ENCODE results near the gene NT5E. TPM values are rescaled to one million over a fixed set of nuclear protein-coding genes. Genes with fewer than 3 reads are reported as not detected.

NT5E gene
- polyA plus RNA-seq, 1 of the 3 experiments (the other 2 are of a cell fraction): 443 TPM

GRCh38 chr6:85498596-85499258 is 48.8 kb downstream of the NT5E start:
- ChIA-PET CTCF (interaction anchor here (0.9 to 2.3 kb wide), 3 partner anchors 9 to 16 kb away, joined by 3 to 14 read pairs (median 3); no protein-coding TSS in a partner anchor), POLR2A (no interaction called here)
- 65% methylated on average over 2 of the region's 2 CpGs for WGBS (ENCODE audit: low lambda C conversion rate)
- Histone ChIP-seq H3K4me2 (no peak overlapping the region), H4K20me1 (ENCODE audit: insufficient read depth) (no peaks in the 10 kb centered on the region), H3K9me2 (no peaks in the 10 kb centered on the region), H3K79me2 (ENCODE audit: insufficient read depth) (no peaks in the 10 kb centered on the region), H3F3A (replicated peaks; ENCODE audit: insufficient read depth) (peaks cover 62% of the 10 kb centered on the region), H2AFZ (ENCODE audit: low read depth) (no peak overlapping the region), H3K4me3 (ENCODE audit: low read depth in 2 of 2, low read length in 1 of 2) (no peak overlapping the region), H3K36me3 (replicated peaks in 1 of 2; ENCODE audit: control insufficient read depth in 1 of 2, insufficient read depth in 2 of 2, low read length in 1 of 2) (peaks cover 21 to 53% of the 10 kb centered on the region in 2 experiments), H3K27ac (ENCODE audit: low read depth in 2 of 2, low read length in 1 of 2) (no peak overlapping the region), H3K27me3 (ENCODE audit: insufficient read depth) (no peaks in the 10 kb centered on the region), H3K9ac (no peak overlapping the region), H3K4me1 (ENCODE audit: control insufficient read depth in 1 of 2, insufficient read depth in 2 of 2, low read depth in 1 of 2, low read length in 1 of 2) (no peaks in the 10 kb centered on the region), H3K9me3 (no peaks in the 10 kb centered on the region)
- TF ChIP-seq NFIC (IDR thresholded peaks at IDR 0.05; ENCODE audit: borderline replicate concordance): peak; percentile 80
- TF ChIP-seq, protein P1, sequence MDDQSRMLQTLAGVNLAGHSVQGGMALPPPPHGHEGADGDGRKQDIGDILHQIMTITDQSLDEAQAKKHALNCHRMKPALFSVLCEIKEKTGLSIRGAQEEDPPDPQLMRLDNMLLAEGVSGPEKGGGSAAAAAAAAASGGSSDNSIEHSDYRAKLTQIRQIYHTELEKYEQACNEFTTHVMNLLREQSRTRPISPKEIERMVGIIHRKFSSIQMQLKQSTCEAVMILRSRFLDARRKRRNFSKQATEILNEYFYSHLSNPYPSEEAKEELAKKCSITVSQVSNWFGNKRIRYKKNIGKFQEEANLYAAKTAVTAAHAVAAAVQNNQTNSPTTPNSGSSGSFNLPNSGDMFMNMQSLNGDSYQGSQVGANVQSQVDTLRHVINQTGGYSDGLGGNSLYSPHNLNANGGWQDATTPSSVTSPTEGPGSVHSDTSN (IDR thresholded peaks at IDR 0.05): no peak
- DNase-seq: no peak

- Histone ChIP-seq H3F3A (replicated peaks; ENCODE audit: insufficient read depth) (peaks cover 15% of the 10 kb centered on the region), H3K27me3 (ENCODE audit: insufficient read depth) (no peaks in the 10 kb centered on the region), H2AFZ (ENCODE audit: low read depth) (no peak overlapping the region), H3K79me2 (ENCODE audit: insufficient read depth) (no peaks in the 10 kb centered on the region), H3K36me3 (replicated peaks in 1 of 2; ENCODE audit: control insufficient read depth in 1 of 2, insufficient read depth in 2 of 2, low read length in 1 of 2) (peaks cover 54 to 72% of the 10 kb centered on the region in 2 experiments), H3K9me3 (no peaks in the 10 kb centered on the region; the same call in 1 of the 2 replicates), H3K9ac (no peak overlapping the region), H3K4me2 (no peak overlapping the region), H3K4me3 (ENCODE audit: low read depth in 2 of 2, low read length in 1 of 2) (no peak overlapping the region), H4K20me1 (ENCODE audit: insufficient read depth) (no peaks in the 10 kb centered on the region), H3K4me1 (ENCODE audit: control insufficient read depth in 1 of 2, insufficient read depth in 2 of 2, low read depth in 1 of 2, low read length in 1 of 2) (no peaks in the 10 kb centered on the region), H3K9me2 (no peaks in the 10 kb centered on the region), H3K27ac (ENCODE audit: low read depth in 2 of 2, low read length in 1 of 2) (no peak overlapping the region)
- POLR2A ChIA-PET: no interaction called here
- CTCF ChIA-PET: interaction anchor here (1.1 to 4.3 kb wide), 5 partner anchors 12 to 152 kb away, joined by 3 to 13 read pairs (median 3); no protein-coding TSS in a partner anchor
- WGBS (ENCODE audit: low lambda C conversion rate): 98% methylated on average over 8 of the region's 8 CpGs
- no peak for TF ChIP-seq RAD21 (IDR thresholded peaks at IDR 0.05; ENCODE audit: low read length)
- TF ChIP-seq MEF2A (IDR thresholded peaks at IDR 0.05; ENCODE audit: borderline replicate concordance, low read depth): no peak
- no peak for TF ChIP-seq JUND (IDR thresholded peaks at IDR 0.05)
- TF ChIP-seq TAF1 (IDR thresholded peaks at IDR 0.05; ENCODE audit: borderline replicate concordance, low read depth, low read length): no peak
- no peak for TF ChIP-seq TCF12 (IDR thresholded peaks at IDR 0.05)
- no peak for TF ChIP-seq USF1 (IDR thresholded peaks at IDR 0.05; ENCODE audit: borderline replicate concordance, low read depth)
- TF ChIP-seq USF2 (IDR thresholded peaks at IDR 0.05; ENCODE audit: borderline replicate concordance, low read depth, low read length): no peak
- no peak for TF ChIP-seq NRF1 (IDR thresholded peaks at IDR 0.05; ENCODE audit: low read depth, low read length)
- no peak for TF ChIP-seq RXRA (IDR thresholded peaks at IDR 0.05; ENCODE audit: borderline replicate concordance, low read depth)
- TF ChIP-seq CHD2 (IDR thresholded peaks at IDR 0.05; ENCODE audit: low read length, partially characterized antibody): no peak
- no peak for TF ChIP-seq NFIC (IDR thresholded peaks at IDR 0.05; ENCODE audit: borderline replicate concordance)
- TF ChIP-seq MAX (IDR thresholded peaks at IDR 0.05; ENCODE audit: low read depth): no peak
- DNase-seq: no peak
These were observed 56.7 kb downstream of the NT5E start for GRCh38 chr6:85506441-85507093.
